GM23338 (cell line): ENCODE data around the gene SEC24C. TPM values are rescaled to one million over a fixed set of nuclear protein-coding genes. Genes with fewer than 3 reads are reported as not detected.

ENCODE experiments used
- ATAC-seq: fragments of 200-7000 bp; cut with Tn5 transposase; 3 replicates; pipeline ENCODE4 v1.9.1; 2020
- DNase-seq: peaks from one replicate; pipeline ENCODE4 v3.0.0-alpha.2; 2015; ENCODE audit warnings: low spot score
- H2AFZ ChIP-seq: fragments of 200-600 bp; sonication (generic); 2 replicates; pipeline ENCODE4 v1.8.0; 2016; ENCODE audit warnings: antibody characterized with exemption, mild to moderate bottlenecking, moderate library complexity
- H3F3A ChIP-seq: fragments of 200-600 bp; sonication (generic); replicated peaks from 2 replicates; pipeline ENCODE4 v1.8.0; 2017; ENCODE audit warnings: antibody characterized with exemption, mixed run types, low read depth
- H3K27ac ChIP-seq: fragments of 200-600 bp; sonication (generic); 2 replicates; pipeline ENCODE4 v1.6.1; 2016; ENCODE audit warnings: low read depth
- H3K27me3 ChIP-seq: fragments of 200-600 bp; sonication (generic); 2 replicates; pipeline ENCODE4 v1.8.0; 2016; ENCODE audit warnings: mild to moderate bottlenecking, mixed run types, moderate library complexity; ENCODE audit not compliant: insufficient read depth
- H3K36me3 ChIP-seq: fragments of 200-600 bp; sonication (generic); 2 replicates; pipeline ENCODE4 v1.8.0; 2016; ENCODE audit warnings: mild to moderate bottlenecking; ENCODE audit not compliant: insufficient read depth
- H3K4me1 ChIP-seq: fragments of 200-600 bp; sonication (generic); 2 replicates; pipeline ENCODE4 v1.8.0; 2016; ENCODE audit warnings: mild to moderate bottlenecking, moderate library complexity; ENCODE audit not compliant: insufficient read depth
- H3K4me2 ChIP-seq: fragments of 200-600 bp; sonication (generic); 2 replicates; pipeline ENCODE4 v1.7.1; 2017; ENCODE audit warnings: mixed run types
- H3K4me3 ChIP-seq: fragments of 200-600 bp; sonication (generic); 2 replicates; pipeline ENCODE4 v1.6.1; 2016; ENCODE audit warnings: mixed run types
- H3K79me2 ChIP-seq: fragments of 200-600 bp; sonication (generic); replicated peaks from 2 replicates; pipeline ENCODE4 v1.8.0; 2017; ENCODE audit warnings: mild to moderate bottlenecking; ENCODE audit not compliant: insufficient read depth
- H3K9me2 ChIP-seq: fragments of 200-600 bp; sonication (generic); 2 replicates; pipeline ENCODE4 v1.8.0; 2017; ENCODE audit not compliant: insufficient read depth
- H4K20me1 ChIP-seq: fragments of 200-600 bp; sonication (generic); replicated peaks from 2 replicates; pipeline ENCODE4 v1.8.0; 2017; ENCODE audit warnings: mild to moderate bottlenecking; ENCODE audit not compliant: insufficient read depth
- H3K27ac Mint-ChIP-seq: 2 replicates; pipeline ENCODE4 v1.8.0; 2020; ENCODE audit warnings: inconsistent platforms, mild to moderate bottlenecking, moderate library complexity, mixed read lengths
- H3K27me3 Mint-ChIP-seq: 3 replicates; pipeline ENCODE4 v1.8.0; 2022; ENCODE audit warnings: low read depth, mild to moderate bottlenecking, moderate library complexity, mixed read lengths, inconsistent platforms; ENCODE audit not compliant: insufficient read depth, poor library complexity
- H3K36me3 Mint-ChIP-seq: 3 replicates; pipeline ENCODE4 v1.8.0; 2021; ENCODE audit warnings: low read depth, mild to moderate bottlenecking, inconsistent platforms, moderate library complexity, mixed read lengths
- H3K4me1 Mint-ChIP-seq: 3 replicates; pipeline ENCODE4 v1.8.0; 2020; ENCODE audit warnings: mild to moderate bottlenecking, inconsistent platforms, mixed read lengths
- H3K4me3 Mint-ChIP-seq: 3 replicates; pipeline ENCODE4 v1.8.0; 2021; ENCODE audit warnings: moderate library complexity, mild to moderate bottlenecking, inconsistent platforms, mixed read lengths
- H3K9me3 Mint-ChIP-seq: 3 replicates; pipeline ENCODE4 v1.8.0; 2020; ENCODE audit warnings: moderate library complexity, mild to moderate bottlenecking, inconsistent platforms, mixed read lengths
- CREB1 ChIP-seq: fragments of 250-450 bp; sonication (Bioruptor Pico); IDR thresholded peaks from 2 replicates; pipeline ENCODE4 v1.5.0; 2020; ENCODE audit warnings: low read depth, mild to moderate bottlenecking, moderate library complexity
- ETS1 ChIP-seq: IDR thresholded peaks from 2 replicates; pipeline ENCODE4 v1.6.1; 2016; ENCODE audit warnings: antibody characterized with exemption
- EZH2phosphoT487 ChIP-seq: fragments of 200-600 bp; sonication (generic); IDR thresholded peaks from one replicate; pipeline ENCODE4 v1.8.1; 2018; ENCODE audit warnings: antibody characterized with exemption; ENCODE audit not compliant: unreplicated experiment
- NANOG ChIP-seq: IDR thresholded peaks from 2 replicates; pipeline ENCODE4 v1.6.1; 2016; ENCODE audit warnings: antibody characterized with exemption, borderline replicate concordance
- POLR2AphosphoS5 ChIP-seq: IDR thresholded peaks from 2 replicates; pipeline ENCODE4 v1.6.1; 2016; ENCODE audit warnings: antibody characterized with exemption, low read depth
- REST ChIP-seq: IDR thresholded peaks from one replicate; pipeline ENCODE4 v1.6.1; 2018; ENCODE audit warnings: antibody characterized with exemption; ENCODE audit not compliant: unreplicated experiment
- STAT1 ChIP-seq: IDR thresholded peaks from one replicate; pipeline ENCODE4 v1.6.1; 2016; ENCODE audit warnings: antibody characterized with exemption; ENCODE audit not compliant: unreplicated experiment
- ZNF331 ChIP-seq: fragments of 250-450 bp; sonication (Bioruptor Pico); IDR thresholded peaks from 2 replicates; pipeline ENCODE4 v1.5.0; 2020; ENCODE audit warnings: low read depth, mild to moderate bottlenecking, moderate library complexity
- polyA plus RNA-seq: library from polyadenylated mRNA; unstranded; fragments of >200 nt; fragmentation: Nextera tagmentation; extraction: Ambion mirVana; gene quantifications from 2 replicates; pipeline ENCODE4 v1.2.1, GENCODE V29; 2016
- total RNA-seq: library from RNA; depleted of rRNA; stranded (reverse); fragments of >200 nt; shearing (Covaris generic); gene quantifications from 2 replicates; pipeline ENCODE4 v1.2.3, GENCODE V29; 2014

SEC24C gene
- total and polyA plus RNA-seq, 2 experiments from 2014 or later, result 16.9 to 64.2 TPM

DNA sequence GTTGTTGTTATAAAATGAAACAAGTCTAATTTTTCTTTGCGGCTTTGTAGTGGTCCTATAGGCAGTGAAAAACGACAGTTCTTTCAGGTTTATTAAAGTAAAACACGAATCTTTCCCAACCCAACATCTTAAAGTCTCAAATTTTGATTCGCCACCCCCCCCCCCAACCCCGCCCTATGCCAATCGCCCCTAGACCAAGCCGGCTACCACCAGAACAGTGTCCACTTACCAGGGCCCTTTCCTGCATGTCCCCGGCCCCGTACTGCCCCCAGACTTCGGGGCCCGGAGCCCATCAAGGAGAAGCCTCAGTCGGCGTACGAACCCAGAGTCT lies 37.3 kb downstream of the SEC24C start:
- H3K4me3 Mint-ChIP-seq, result peak overlapping the region; percentile 95
- peak; percentile 10; the same call in 2 of the 3 replicates for ATAC-seq

DNA sequence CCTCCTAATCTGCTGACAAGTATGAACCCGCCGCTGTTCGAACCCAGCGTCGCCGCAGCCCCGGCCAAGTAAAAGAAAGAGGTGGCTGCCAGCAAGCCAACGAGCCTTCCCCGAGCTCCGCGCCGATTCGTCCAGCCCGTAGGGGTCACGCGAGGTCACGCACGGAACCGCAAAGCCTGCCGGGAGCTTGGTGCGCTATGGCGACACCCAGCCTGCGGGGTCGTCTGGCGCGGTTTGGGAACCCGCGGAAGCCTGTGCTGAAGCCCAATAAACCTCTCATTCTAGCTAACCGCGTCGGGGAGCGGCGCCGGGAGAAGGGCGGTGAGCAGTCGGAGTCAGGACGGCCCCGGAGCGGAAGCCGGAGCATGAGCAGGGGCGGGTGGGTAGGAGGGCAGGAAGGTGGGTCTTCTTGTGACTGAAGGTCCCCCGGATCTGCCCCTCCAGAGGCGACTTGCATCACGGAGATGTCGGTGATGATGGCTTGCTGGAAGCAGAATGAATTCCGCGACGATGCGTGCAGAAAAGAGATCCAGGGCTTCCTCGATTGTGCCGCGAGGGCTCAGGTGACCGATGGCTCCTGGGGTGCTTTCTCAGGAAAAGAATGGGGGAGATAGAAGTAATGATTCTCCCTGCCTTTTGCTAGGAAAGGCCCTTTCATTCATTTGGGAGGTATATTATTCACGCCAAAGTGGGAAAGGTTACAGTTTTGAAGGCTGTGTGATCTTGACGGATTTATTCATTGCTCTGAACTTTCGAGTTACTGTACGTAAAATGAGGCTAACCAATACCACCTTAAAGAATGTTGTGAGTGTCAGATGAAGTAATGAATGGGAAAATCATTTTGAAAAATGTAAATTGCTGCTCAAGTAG lies 37.9 kb downstream of the SEC24C start, which contains the start of gene CHCHD1:
Gene CHCHD1 (plus strand): TSS at position 170 of the 870 bp plus-strand sequence. CDS start 28 bp downstream, at position 198.
- Histone ChIP-seq H3K79me2 (peaks cover 54% of the 10 kb centered on the region), H3K4me1 (peaks cover 17% of the 10 kb centered on the region)
- peak; percentile 65 for ATAC-seq

More for the DNA sequence above, 37.3 kb downstream of the SEC24C start:
- Histone ChIP-seq H3K4me1 (peaks cover 13% of the 10 kb centered on the region), H3K79me2 (peaks cover 50% of the 10 kb centered on the region), H3K4me3 (peak overlapping the region; percentile 98), H3K36me3 (peaks cover 10% of the 10 kb centered on the region; the same call in 1 of the 2 replicates), H3K27ac (peak overlapping the region; percentile 87; the same call in 1 of the 2 replicates), H3K4me2 (peak overlapping the region; percentile 94), H2AFZ (peak overlapping the region; percentile 96), H3K27me3 (no peaks in the 10 kb centered on the region), H4K20me1 (peaks cover 13% of the 10 kb centered on the region), H3K9me2 (no peaks in the 10 kb centered on the region), H3F3A (peaks cover 12% of the 10 kb centered on the region; the same call in 1 of the 2 replicates)
- peaks cover 25% of the 10 kb centered on the region for H3K36me3 Mint-ChIP-seq
- H3K27ac Mint-ChIP-seq, result peak overlapping the region; percentile 98
- no peaks in the 10 kb centered on the region for H3K9me3 Mint-ChIP-seq
- H3K4me1 Mint-ChIP-seq, result peaks cover 23% of the 10 kb centered on the region
- peaks cover 12% of the 10 kb centered on the region for H3K27me3 Mint-ChIP-seq
- no peak for DNase-seq
- no peak for TF ChIP-seq EZH2phosphoT487
- TF ChIP-seq POLR2AphosphoS5, result no peak

GRCh38 chr10:73782749-73783085 lies 38.5 kb downstream of the SEC24C start:
- Histone ChIP-seq H3K9me2 (no peaks in the 10 kb centered on the region), H3K79me2 (peaks cover 59% of the 10 kb centered on the region), H2AFZ (no peak overlapping the region), H3K4me3 (peak overlapping the region; percentile 98), H4K20me1 (peaks cover 23% of the 10 kb centered on the region), H3F3A (peaks cover 13% of the 10 kb centered on the region; the same call in 1 of the 2 replicates), H3K4me2 (peak overlapping the region; percentile 94), H3K4me1 (peaks cover 17% of the 10 kb centered on the region), H3K36me3 (peaks cover 8% of the 10 kb centered on the region; the same call in 1 of the 2 replicates), H3K27me3 (no peaks in the 10 kb centered on the region), H3K27ac (no peak overlapping the region)
- ATAC-seq (no peak), DNase-seq (no peak)
- H3K36me3 Mint-ChIP-seq, result peaks cover 17% of the 10 kb centered on the region; the same call in 2 of the 3 replicates
- H3K9me3 Mint-ChIP-seq, result no peaks in the 10 kb centered on the region
- H3K4me1 Mint-ChIP-seq, result peaks cover 27% of the 10 kb centered on the region
- H3K4me3 Mint-ChIP-seq, result peak overlapping the region; percentile 95
- H3K27me3 Mint-ChIP-seq, result peaks cover 14% of the 10 kb centered on the region
- H3K27ac Mint-ChIP-seq, result peak overlapping the region; percentile 98; the same call in 1 of the 2 replicates
- no peak for TF ChIP-seq ETS1
- TF ChIP-seq REST, result no peak
- TF ChIP-seq NANOG, result no peak
- no peak for TF ChIP-seq ZNF331 (CRISPR knock-in tag)

More for the DNA sequence above, 37.9 kb downstream of the SEC24C start, which contains the start of gene CHCHD1:
- Mint-ChIP-seq H3K27ac (peak within 1 kb of the TSS; percentile 98), H3K4me1 (peaks cover 25% of the 10 kb centered on the region), H3K9me3 (no peaks in the 10 kb centered on the region), H3K4me3 (peak within 1 kb of the TSS; percentile 95), H3K27me3 (peaks cover 13% of the 10 kb centered on the region), H3K36me3 (peaks cover 22% of the 10 kb centered on the region)
- Histone ChIP-seq H3F3A (peaks cover 13% of the 10 kb centered on the region; the same call in 1 of the 2 replicates), H3K9me2 (no peaks in the 10 kb centered on the region), H3K4me2 (peak within 1 kb of the TSS; percentile 94), H4K20me1 (peaks cover 17% of the 10 kb centered on the region), H3K4me3 (peak within 1 kb of the TSS; percentile 98), H3K36me3 (peaks cover 8% of the 10 kb centered on the region; the same call in 1 of the 2 replicates), H2AFZ (peak within 1 kb of the TSS; percentile 96), H3K27ac (peak within 1 kb of the TSS; percentile 87), H3K27me3 (no peaks in the 10 kb centered on the region)
- TF ChIP-seq STAT1, result no peak
- TF ChIP-seq CREB1, result 0 out of 2 replicates have a peak, but pooled peaks have one; percentile 31
- TF ChIP-seq POLR2AphosphoS5, result peak; percentile 96
- TF ChIP-seq ETS1, result peak; percentile 80
- DNase-seq, result peak; percentile 95
